ENCODE results near the gene SEC22A. TPM values are rescaled to one million over a fixed set of nuclear protein-coding genes. Genes with fewer than 3 reads are reported as not detected.

SEC22A gene
- total RNA-seq, 3 donors from 2014 or later: 28.5 to 45.2 (median 33.1) TPM

DNA sequence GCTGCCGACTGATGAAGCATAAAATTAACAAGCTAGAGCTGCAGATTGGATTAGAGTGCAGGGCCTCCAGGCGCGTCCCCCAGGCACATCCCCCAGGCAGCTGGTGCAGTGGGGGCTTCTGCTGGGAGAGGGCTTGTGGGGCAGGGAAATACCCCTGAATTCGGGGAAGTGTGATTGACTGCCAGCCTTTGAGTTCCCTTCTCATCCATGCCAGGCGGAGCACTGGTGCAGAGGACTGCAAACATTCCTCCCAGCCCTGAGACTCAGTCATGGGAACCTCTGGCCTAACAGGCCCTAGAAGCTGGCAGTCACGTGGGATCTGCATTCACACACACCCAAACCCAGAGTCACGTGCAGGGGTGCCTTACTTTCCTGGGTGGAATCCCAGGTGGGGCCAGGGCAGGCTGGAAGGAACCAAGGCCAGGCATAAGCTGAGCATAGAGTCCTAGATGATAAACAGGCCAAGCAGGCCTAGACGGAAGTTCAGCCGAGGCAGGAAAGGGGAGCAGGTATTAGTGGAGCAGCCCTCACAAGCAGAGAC is 46.2 kb upstream of the SEC22A start:
- H3K27me3 ChIP-seq: no peaks in the 10 kb centered on the region
- H3K27ac ChIP-seq: no peak overlapping the region
- no peaks in the 10 kb centered on the region for H3K4me1 ChIP-seq
- H3K36me3 ChIP-seq: no peaks in the 10 kb centered on the region
- intact Hi-C loops (cut with DNase I; ENCODE audit: low total_unique reads): loop anchor here (5.0 kb wide), 1 partner anchor 1467 kb away; no protein-coding TSS in a partner anchor
- no peaks in the 10 kb centered on the region for H3K9me3 ChIP-seq
- TF ChIP-seq, protein P1, sequence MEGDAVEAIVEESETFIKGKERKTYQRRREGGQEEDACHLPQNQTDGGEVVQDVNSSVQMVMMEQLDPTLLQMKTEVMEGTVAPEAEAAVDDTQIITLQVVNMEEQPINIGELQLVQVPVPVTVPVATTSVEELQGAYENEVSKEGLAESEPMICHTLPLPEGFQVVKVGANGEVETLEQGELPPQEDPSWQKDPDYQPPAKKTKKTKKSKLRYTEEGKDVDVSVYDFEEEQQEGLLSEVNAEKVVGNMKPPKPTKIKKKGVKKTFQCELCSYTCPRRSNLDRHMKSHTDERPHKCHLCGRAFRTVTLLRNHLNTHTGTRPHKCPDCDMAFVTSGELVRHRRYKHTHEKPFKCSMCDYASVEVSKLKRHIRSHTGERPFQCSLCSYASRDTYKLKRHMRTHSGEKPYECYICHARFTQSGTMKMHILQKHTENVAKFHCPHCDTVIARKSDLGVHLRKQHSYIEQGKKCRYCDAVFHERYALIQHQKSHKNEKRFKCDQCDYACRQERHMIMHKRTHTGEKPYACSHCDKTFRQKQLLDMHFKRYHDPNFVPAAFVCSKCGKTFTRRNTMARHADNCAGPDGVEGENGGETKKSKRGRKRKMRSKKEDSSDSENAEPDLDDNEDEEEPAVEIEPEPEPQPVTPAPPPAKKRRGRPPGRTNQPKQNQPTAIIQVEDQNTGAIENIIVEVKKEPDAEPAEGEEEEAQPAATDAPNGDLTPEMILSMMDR (IDR thresholded peaks at IDR 0.05): no peak
- TF ChIP-seq POLR2AphosphoS5 (IDR thresholded peaks at IDR 0.05): no peak
- no peak for TF ChIP-seq POLR2A (IDR thresholded peaks at IDR 0.05)
- no peak overlapping the region for H3K4me3 ChIP-seq
- DNase-seq (ENCODE audit: low spot score in 2 of 2): no peak

DNA sequence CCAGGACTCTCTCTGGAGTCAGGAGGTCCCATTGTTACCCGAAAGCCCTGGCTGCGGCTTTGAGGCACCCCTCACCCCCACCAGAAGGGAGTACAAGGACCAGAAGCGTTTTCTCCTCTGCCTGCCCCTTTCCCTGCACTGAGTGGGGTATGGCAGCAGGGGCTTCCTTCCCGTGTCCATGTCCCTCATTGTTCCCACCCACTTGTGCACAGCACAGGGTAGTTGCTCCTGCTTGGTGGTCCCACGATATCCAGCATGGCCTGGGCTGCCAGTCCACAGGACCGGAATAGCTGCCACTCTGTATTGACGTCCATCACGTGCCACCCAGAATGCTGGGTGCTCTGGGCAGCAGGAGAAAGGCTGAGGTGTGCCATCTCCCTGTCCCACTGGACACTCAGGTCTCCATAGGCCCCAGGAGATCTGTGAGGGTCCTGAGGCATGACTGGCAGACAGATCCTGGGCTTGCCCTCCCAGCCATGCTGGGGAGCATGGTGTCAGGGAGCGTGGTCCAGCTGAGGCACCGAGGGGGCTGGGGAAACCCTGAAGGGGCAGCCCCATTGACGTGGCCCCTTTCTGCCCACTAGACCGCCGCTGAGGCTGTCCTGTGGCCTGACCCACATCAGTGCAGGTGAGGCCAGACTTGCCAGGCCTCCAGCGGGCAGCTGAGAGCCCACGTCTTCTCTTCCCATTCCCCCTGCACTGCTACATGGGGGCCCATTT is 45.3 kb upstream of the SEC22A start:
- no peak overlapping the region for H3K27ac ChIP-seq
- H3K4me1 ChIP-seq: no peaks in the 10 kb centered on the region
- TF ChIP-seq POLR2A (IDR thresholded peaks at IDR 0.05): no peak
- TF ChIP-seq POLR2AphosphoS5 (IDR thresholded peaks at IDR 0.05): no peak
- TF ChIP-seq, protein P1 (IDR thresholded peaks at IDR 0.05): no peak
- no peaks in the 10 kb centered on the region for H3K36me3 ChIP-seq
- H3K9me3 ChIP-seq: no peaks in the 10 kb centered on the region
- DNase-seq (ENCODE audit: low spot score in 2 of 2): no peak
- H3K27me3 ChIP-seq: no peaks in the 10 kb centered on the region
- H3K4me3 ChIP-seq: no peak overlapping the region
- intact Hi-C loops (cut with DNase I; ENCODE audit: low total_unique reads): loop anchor here (5.0 kb wide), 1 partner anchor 1466 kb away; no protein-coding TSS in a partner anchor

DNA sequence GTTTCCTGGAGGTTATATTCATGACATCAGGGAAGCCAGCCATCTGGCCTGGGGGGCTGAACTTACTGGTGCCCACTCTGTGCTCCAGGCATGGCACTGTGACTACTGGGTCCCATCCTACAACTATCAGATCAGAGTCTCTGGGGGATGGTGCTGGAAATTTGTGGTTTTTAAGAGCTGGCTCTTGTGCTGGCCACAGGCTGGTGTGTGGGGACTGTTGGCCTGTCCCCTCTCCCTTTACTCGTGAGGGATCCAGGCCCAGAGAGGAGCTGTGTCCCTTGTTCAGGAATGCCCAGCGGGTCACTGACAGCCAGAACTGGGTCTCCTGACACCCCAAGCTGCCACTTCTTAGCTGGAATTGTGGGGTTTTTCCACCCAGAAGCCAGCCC is 44.5 kb upstream of the SEC22A start:
- TF ChIP-seq POLR2A (IDR thresholded peaks at IDR 0.05) (no peak), POLR2AphosphoS5 (IDR thresholded peaks at IDR 0.05) (no peak)
- TF ChIP-seq, protein P1 (IDR thresholded peaks at IDR 0.05): no peak
- H3K4me1 ChIP-seq: no peaks in the 10 kb centered on the region
- no peaks in the 10 kb centered on the region for H3K9me3 ChIP-seq
- no peak overlapping the region for H3K4me3 ChIP-seq
- H3K27ac ChIP-seq: no peak overlapping the region
- no peaks in the 10 kb centered on the region for H3K27me3 ChIP-seq
- no peak for DNase-seq (ENCODE audit: low spot score in 2 of 2)
- intact Hi-C loops (cut with DNase I; ENCODE audit: low total_unique reads): loop anchor here (5.0 kb wide), 1 partner anchor 1465 kb away; no protein-coding TSS in a partner anchor
- H3K36me3 ChIP-seq: no peaks in the 10 kb centered on the region

DNA sequence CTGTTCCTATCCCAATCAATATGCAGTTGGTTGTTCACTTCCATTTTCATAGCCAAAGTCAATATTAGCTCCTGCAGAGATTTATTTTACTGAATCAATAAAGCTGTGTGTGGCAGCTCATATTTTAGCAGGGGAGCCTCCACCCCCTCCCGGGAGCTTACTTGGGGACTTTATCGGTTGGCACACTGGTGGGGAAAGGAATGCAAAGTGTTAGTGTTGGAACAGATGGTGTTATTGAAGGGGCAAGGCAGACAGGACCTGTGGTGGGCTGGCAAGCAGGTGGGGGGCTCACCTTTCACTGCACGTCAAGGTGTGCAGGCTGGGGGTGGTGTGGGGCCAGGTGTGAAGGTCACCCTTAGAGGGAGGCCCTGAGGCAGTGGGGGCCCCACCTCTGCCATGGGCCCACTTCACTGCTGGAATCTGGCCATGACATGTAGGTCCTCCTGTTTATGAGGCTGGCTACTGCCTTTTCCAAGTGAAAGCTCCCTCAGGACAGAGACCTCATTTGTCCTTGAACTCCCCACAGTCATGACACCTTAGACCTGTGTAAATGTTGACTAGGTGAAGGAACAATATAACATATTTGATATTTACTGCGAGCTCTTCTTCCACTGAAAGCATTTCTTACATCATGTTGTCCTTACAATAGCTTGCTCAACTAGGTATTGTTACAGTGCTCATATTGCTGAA is 44.0 kb upstream of the SEC22A start:
- Histone ChIP-seq H3K36me3 (no peaks in the 10 kb centered on the region), H3K27me3 (no peaks in the 10 kb centered on the region), H3K4me3 (no peak overlapping the region), H3K4me1 (no peaks in the 10 kb centered on the region), H3K9me3 (no peaks in the 10 kb centered on the region), H3K27ac (no peak overlapping the region)
- DNase-seq (ENCODE audit: low spot score in 2 of 2): no peak
- intact Hi-C loops (cut with DNase I; ENCODE audit: low total_unique reads): loop anchor here (5.0 kb wide), 1 partner anchor 1465 kb away; no protein-coding TSS in a partner anchor
- TF ChIP-seq POLR2A (IDR thresholded peaks at IDR 0.05): no peak
- TF ChIP-seq POLR2AphosphoS5 (IDR thresholded peaks at IDR 0.05): no peak
- TF ChIP-seq, protein P1 (IDR thresholded peaks at IDR 0.05): no peak

DNA sequence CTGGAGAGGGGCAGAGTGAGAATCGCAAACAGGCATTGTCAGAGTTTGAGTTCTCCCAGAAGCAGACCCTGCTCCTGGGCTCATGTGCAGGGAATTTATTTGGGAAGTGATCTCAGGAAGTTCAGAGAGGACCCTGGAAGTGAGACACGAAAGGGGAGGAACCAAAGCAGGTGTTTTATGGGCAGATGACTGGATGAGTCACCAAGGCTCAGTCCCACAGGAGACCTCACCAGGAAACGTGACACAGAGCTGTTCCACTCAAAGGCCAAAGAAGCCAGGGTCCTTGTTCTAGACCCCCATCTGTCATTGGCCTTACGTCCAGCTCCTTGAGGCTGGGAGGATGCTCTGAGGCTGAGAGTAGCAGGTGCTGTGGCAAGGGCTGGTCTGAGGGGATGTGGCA is 43.4 kb upstream of the SEC22A start:
- intact Hi-C loops (cut with DNase I; ENCODE audit: low total_unique reads): loop anchor here (5.0 kb wide), 1 partner anchor 1464 kb away; no protein-coding TSS in a partner anchor
- H3K36me3 ChIP-seq: no peaks in the 10 kb centered on the region
- no peak overlapping the region for H3K4me3 ChIP-seq
- H3K27ac ChIP-seq: no peak overlapping the region
- H3K4me1 ChIP-seq: no peaks in the 10 kb centered on the region
- no peaks in the 10 kb centered on the region for H3K9me3 ChIP-seq
- no peaks in the 10 kb centered on the region for H3K27me3 ChIP-seq
- DNase-seq (ENCODE audit: low spot score in 2 of 2): no peak
- no peak for TF ChIP-seq POLR2AphosphoS5 (IDR thresholded peaks at IDR 0.05)
